ENCODE results near the gene TMEM239. TPM values are rescaled to one million over a fixed set of nuclear protein-coding genes. Genes with fewer than 3 reads are reported as not detected.

The TMEM239 gene
- polyA plus RNA-seq, 1 of the 3 experiments (the other 2 are of a cell fraction), result 0.02 TPM

DNA sequence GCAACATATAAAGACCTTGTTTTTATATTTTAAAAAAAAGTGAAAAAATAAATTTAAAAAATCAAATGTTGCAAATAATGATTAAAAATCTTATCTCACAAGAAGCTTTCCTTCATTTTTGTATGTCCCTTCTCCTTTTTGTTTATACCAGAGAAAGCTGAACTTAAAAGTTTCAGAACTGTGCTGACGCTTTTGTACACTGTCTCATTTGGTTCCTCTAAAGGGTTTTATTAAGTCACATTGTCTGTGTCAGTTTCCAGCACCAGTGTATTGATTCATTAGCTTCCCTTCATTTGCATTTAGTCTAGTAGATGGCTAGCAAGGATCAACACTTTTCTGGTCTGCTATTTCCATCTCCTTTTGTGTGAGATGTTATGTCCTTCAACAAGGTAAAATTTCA, 17.6 kb downstream of the TMEM239 start:
- ChIA-PET CTCF (no interaction called here), POLR2A (no interaction called here)
- peaks cover 4 to 6% of the 10 kb centered on the region in 2 experiments; a peak in 2 of 4 replicates for H3K4me1 ChIP-seq (ENCODE audit: control insufficient read depth in 1 of 2, insufficient read depth in 2 of 2, low read depth in 1 of 2, low read length in 1 of 2)
- no peaks in the 10 kb centered on the region for H3K27me3 ChIP-seq (ENCODE audit: insufficient read depth)
- no peak overlapping the region for H2AFZ ChIP-seq (ENCODE audit: low read depth)
- H3K9me3 ChIP-seq, result no peaks in the 10 kb centered on the region
- no peak overlapping the region for H3K27ac ChIP-seq (ENCODE audit: low read depth in 2 of 2, low read length in 1 of 2)
- peaks cover 0 to 20% of the 10 kb centered on the region in 2 experiments for H3K36me3 ChIP-seq (replicated peaks in 1 of 2; ENCODE audit: control insufficient read depth in 1 of 2, insufficient read depth in 2 of 2, low read length in 1 of 2)
- TF ChIP-seq ELF1 (IDR thresholded peaks at IDR 0.05), result no peak
- no peak for TF ChIP-seq GABPA (IDR thresholded peaks at IDR 0.05; ENCODE audit: low read depth)
- no peak for TF ChIP-seq EZH2phosphoT487 (IDR thresholded peaks at IDR 0.05; ENCODE audit: borderline replicate concordance, low read depth)
- TF ChIP-seq RFX5 (IDR thresholded peaks at IDR 0.05; ENCODE audit: low read length), result no peak
- TF ChIP-seq, protein P1, sequence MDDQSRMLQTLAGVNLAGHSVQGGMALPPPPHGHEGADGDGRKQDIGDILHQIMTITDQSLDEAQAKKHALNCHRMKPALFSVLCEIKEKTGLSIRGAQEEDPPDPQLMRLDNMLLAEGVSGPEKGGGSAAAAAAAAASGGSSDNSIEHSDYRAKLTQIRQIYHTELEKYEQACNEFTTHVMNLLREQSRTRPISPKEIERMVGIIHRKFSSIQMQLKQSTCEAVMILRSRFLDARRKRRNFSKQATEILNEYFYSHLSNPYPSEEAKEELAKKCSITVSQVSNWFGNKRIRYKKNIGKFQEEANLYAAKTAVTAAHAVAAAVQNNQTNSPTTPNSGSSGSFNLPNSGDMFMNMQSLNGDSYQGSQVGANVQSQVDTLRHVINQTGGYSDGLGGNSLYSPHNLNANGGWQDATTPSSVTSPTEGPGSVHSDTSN (IDR thresholded peaks at IDR 0.05), result no peak
- no peak for TF ChIP-seq SMC3 (IDR thresholded peaks at IDR 0.05; ENCODE audit: low read depth, low read length)
- TF ChIP-seq YY1 (IDR thresholded peaks at IDR 0.05; ENCODE audit: low read depth), result no peak
- no peak for TF ChIP-seq TAF1 (IDR thresholded peaks at IDR 0.05; ENCODE audit: borderline replicate concordance, low read depth, low read length)
- no peak for TF ChIP-seq FOSL2 (IDR thresholded peaks at IDR 0.05; ENCODE audit: borderline replicate concordance, low read depth)
- TF ChIP-seq, protein P2, sequence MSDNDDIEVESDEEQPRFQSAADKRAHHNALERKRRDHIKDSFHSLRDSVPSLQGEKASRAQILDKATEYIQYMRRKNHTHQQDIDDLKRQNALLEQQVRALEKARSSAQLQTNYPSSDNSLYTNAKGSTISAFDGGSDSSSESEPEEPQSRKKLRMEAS (IDR thresholded peaks at IDR 0.05; ENCODE audit: low read depth), result no peak
- TF ChIP-seq, protein P3, sequence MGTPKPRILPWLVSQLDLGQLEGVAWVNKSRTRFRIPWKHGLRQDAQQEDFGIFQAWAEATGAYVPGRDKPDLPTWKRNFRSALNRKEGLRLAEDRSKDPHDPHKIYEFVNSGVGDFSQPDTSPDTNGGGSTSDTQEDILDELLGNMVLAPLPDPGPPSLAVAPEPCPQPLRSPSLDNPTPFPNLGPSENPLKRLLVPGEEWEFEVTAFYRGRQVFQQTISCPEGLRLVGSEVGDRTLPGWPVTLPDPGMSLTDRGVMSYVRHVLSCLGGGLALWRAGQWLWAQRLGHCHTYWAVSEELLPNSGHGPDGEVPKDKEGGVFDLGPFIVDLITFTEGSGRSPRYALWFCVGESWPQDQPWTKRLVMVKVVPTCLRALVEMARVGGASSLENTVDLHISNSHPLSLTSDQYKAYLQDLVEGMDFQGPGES (IDR thresholded peaks at IDR 0.05; ENCODE audit: low read depth, low read length), result no peak
- TF ChIP-seq, protein P4, sequence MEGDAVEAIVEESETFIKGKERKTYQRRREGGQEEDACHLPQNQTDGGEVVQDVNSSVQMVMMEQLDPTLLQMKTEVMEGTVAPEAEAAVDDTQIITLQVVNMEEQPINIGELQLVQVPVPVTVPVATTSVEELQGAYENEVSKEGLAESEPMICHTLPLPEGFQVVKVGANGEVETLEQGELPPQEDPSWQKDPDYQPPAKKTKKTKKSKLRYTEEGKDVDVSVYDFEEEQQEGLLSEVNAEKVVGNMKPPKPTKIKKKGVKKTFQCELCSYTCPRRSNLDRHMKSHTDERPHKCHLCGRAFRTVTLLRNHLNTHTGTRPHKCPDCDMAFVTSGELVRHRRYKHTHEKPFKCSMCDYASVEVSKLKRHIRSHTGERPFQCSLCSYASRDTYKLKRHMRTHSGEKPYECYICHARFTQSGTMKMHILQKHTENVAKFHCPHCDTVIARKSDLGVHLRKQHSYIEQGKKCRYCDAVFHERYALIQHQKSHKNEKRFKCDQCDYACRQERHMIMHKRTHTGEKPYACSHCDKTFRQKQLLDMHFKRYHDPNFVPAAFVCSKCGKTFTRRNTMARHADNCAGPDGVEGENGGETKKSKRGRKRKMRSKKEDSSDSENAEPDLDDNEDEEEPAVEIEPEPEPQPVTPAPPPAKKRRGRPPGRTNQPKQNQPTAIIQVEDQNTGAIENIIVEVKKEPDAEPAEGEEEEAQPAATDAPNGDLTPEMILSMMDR (IDR thresholded peaks at IDR 0.05), result no peak
- no peak for TF ChIP-seq RXRA (IDR thresholded peaks at IDR 0.05; ENCODE audit: borderline replicate concordance, low read depth)
- no peak for TF ChIP-seq POLR2AphosphoS5 (IDR thresholded peaks at IDR 0.05; ENCODE audit: low read depth, low read length)
- TF ChIP-seq, protein P5, sequence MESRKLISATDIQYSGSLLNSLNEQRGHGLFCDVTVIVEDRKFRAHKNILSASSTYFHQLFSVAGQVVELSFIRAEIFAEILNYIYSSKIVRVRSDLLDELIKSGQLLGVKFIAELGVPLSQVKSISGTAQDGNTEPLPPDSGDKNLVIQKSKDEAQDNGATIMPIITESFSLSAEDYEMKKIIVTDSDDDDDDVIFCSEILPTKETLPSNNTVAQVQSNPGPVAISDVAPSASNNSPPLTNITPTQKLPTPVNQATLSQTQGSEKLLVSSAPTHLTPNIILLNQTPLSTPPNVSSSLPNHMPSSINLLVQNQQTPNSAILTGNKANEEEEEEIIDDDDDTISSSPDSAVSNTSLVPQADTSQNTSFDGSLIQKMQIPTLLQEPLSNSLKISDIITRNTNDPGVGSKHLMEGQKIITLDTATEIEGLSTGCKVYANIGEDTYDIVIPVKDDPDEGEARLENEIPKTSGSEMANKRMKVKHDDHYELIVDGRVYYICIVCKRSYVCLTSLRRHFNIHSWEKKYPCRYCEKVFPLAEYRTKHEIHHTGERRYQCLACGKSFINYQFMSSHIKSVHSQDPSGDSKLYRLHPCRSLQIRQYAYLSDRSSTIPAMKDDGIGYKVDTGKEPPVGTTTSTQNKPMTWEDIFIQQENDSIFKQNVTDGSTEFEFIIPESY (IDR thresholded peaks at IDR 0.05; ENCODE audit: borderline replicate concordance, low read depth), result no peak
- TF ChIP-seq, protein P6, sequence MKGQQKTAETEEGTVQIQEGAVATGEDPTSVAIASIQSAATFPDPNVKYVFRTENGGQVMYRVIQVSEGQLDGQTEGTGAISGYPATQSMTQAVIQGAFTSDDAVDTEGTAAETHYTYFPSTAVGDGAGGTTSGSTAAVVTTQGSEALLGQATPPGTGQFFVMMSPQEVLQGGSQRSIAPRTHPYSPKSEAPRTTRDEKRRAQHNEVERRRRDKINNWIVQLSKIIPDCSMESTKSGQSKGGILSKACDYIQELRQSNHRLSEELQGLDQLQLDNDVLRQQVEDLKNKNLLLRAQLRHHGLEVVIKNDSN (IDR thresholded peaks at IDR 0.05; ENCODE audit: borderline replicate concordance, low read depth), result no peak
- no peak for TF ChIP-seq RAD21 (IDR thresholded peaks at IDR 0.05; ENCODE audit: low read length)
- TF ChIP-seq, protein P7, sequence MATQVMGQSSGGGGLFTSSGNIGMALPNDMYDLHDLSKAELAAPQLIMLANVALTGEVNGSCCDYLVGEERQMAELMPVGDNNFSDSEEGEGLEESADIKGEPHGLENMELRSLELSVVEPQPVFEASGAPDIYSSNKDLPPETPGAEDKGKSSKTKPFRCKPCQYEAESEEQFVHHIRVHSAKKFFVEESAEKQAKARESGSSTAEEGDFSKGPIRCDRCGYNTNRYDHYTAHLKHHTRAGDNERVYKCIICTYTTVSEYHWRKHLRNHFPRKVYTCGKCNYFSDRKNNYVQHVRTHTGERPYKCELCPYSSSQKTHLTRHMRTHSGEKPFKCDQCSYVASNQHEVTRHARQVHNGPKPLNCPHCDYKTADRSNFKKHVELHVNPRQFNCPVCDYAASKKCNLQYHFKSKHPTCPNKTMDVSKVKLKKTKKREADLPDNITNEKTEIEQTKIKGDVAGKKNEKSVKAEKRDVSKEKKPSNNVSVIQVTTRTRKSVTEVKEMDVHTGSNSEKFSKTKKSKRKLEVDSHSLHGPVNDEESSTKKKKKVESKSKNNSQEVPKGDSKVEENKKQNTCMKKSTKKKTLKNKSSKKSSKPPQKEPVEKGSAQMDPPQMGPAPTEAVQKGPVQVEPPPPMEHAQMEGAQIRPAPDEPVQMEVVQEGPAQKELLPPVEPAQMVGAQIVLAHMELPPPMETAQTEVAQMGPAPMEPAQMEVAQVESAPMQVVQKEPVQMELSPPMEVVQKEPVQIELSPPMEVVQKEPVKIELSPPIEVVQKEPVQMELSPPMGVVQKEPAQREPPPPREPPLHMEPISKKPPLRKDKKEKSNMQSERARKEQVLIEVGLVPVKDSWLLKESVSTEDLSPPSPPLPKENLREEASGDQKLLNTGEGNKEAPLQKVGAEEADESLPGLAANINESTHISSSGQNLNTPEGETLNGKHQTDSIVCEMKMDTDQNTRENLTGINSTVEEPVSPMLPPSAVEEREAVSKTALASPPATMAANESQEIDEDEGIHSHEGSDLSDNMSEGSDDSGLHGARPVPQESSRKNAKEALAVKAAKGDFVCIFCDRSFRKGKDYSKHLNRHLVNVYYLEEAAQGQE (IDR thresholded peaks at IDR 0.05; ENCODE audit: low read depth, low read length), result no peak
- H3K4me2 ChIP-seq, result no peak overlapping the region
- H4K20me1 ChIP-seq (ENCODE audit: insufficient read depth), result no peaks in the 10 kb centered on the region
- H3K79me2 ChIP-seq (ENCODE audit: insufficient read depth), result no peaks in the 10 kb centered on the region
- H3K9ac ChIP-seq, result no peak overlapping the region
- DNase-seq, result no peak
- H3K4me3 ChIP-seq (ENCODE audit: low read depth in 2 of 2, low read length in 1 of 2), result no peak overlapping the region
- H3K9me2 ChIP-seq, result no peaks in the 10 kb centered on the region
- peaks cover 15% of the 10 kb centered on the region for H3F3A ChIP-seq (replicated peaks; ENCODE audit: insufficient read depth)
- 100% methylated on average over 1 of the region's 1 CpG for WGBS (ENCODE audit: low lambda C conversion rate)
